ENCODE data around the gene BACE1. TPM values are rescaled to one million over a fixed set of nuclear protein-coding genes. Genes with fewer than 3 reads are reported as not detected.
"Not testable (repeated sequence)": the region's sequence is repeated elsewhere in the genome, so short reads cannot be mapped to it uniquely, and the experiment has no call there.

BACE1 gene
- total RNA-seq, 1 experiment from 2014 or later, result 9.6 TPM

- CTCF ChIA-PET, result no interaction called here
- H3K4me3 ChIP-seq, result no peak overlapping the region
- H3K9me2 ChIP-seq (ENCODE audit: insufficient read depth), result no peaks in the 10 kb centered on the region
- peaks cover 9% of the 10 kb centered on the region for H3F3A ChIP-seq (ENCODE audit: insufficient read depth, low read depth)
- H3K27ac ChIP-seq, result no peak overlapping the region
- 0 out of 2 replicates have a peak, but pooled peaks cover 6% of the 10 kb centered on the region for H4K20me1 ChIP-seq (ENCODE audit: insufficient read depth)
- H3K27me3 ChIP-seq (ENCODE audit: insufficient read depth, low read depth), result no peaks in the 10 kb centered on the region
- peaks cover 13% of the 10 kb centered on the region for H3K4me1 ChIP-seq (replicated peaks; ENCODE audit: insufficient read depth)
- no peaks in the 10 kb centered on the region for H3K36me3 ChIP-seq (ENCODE audit: low read depth)
- TF ChIP-seq CTCF (conservative IDR thresholded peaks at IDR 0.05) (no peak), EZH2 (IDR thresholded peaks at IDR 0.05; ENCODE audit: low read depth) (no peak)
- BruUV-seq (replicated peaks), result no TSS peak
- intact Hi-C loops (cut with micrococcal nuclease; ENCODE audit: unreplicated experiment), result no loop called here
- DNase-seq, result no peak
- no peak overlapping the region for H3K4me2 ChIP-seq
- H2AFZ ChIP-seq, result no peak overlapping the region
- POLR2A ChIA-PET (ENCODE audit: unreplicated experiment), result no interaction called here
- no peaks in the 10 kb centered on the region for H3K9me3 ChIP-seq (ENCODE audit: insufficient read depth, low read depth)
- 0 out of 2 replicates have a peak, but pooled peaks cover 8% of the 10 kb centered on the region for H3K79me2 ChIP-seq (ENCODE audit: low read depth)
These were observed 16.8 kb upstream of the BACE1 start for GRCh38 chr11:117332843-117333242.

- peak in 1 of 2 experiments; percentile 56 for DNase-seq
- Histone ChIP-seq H3K9me3 (ENCODE audit: insufficient read depth, low read depth) (no peaks in the 10 kb centered on the region), H2AFZ (peak overlapping the region; percentile 91), H3K4me1 (replicated peaks; ENCODE audit: insufficient read depth) (peaks cover 13% of the 10 kb centered on the region), H3K27ac (peak overlapping the region; percentile 44), H4K20me1 (ENCODE audit: insufficient read depth) (0 out of 2 replicates have a peak, but pooled peaks cover 6% of the 10 kb centered on the region), H3K79me2 (ENCODE audit: low read depth) (0 out of 2 replicates have a peak, but pooled peaks cover 8% of the 10 kb centered on the region), H3K4me3 (peak overlapping the region; percentile 75), H3F3A (ENCODE audit: insufficient read depth, low read depth) (peaks cover 13% of the 10 kb centered on the region), H3K9me2 (ENCODE audit: insufficient read depth) (no peaks in the 10 kb centered on the region), H3K27me3 (ENCODE audit: insufficient read depth, low read depth) (no peaks in the 10 kb centered on the region), H3K4me2 (peak overlapping the region; percentile 89), H3K36me3 (ENCODE audit: low read depth) (no peaks in the 10 kb centered on the region)
- intact Hi-C loops (cut with micrococcal nuclease; ENCODE audit: unreplicated experiment), result loop anchor here (2.0 kb wide), 1 partner anchor 96 kb away; the partner anchor contains the start of genes PCSK7 and RNF214
- ChIA-PET POLR2A (ENCODE audit: unreplicated experiment) (interaction anchor here (0.6 kb wide), 1 partner anchor 601 kb away, joined by 3 read pairs; the partner anchor contains the start of gene TMPRSS13), CTCF (no interaction called here)
- no peak for TF ChIP-seq CTCF (conservative IDR thresholded peaks at IDR 0.05)
- TF ChIP-seq EZH2 (IDR thresholded peaks at IDR 0.05; ENCODE audit: low read depth), result no peak
- BruUV-seq (replicated peaks), result TSS peak; percentile 50
These were observed 12.4 kb upstream of the BACE1 start for GRCh38 chr11:117328375-117329010.

GRCh38 chr11:117327567-117328374 lies 11.7 kb upstream of the BACE1 start, which contains the start of gene CEP164:
CEP164 (plus strand) TSS chr11:117327854; CDS start chr11:117338587, 10,733 bp downstream.
- peak within 1 kb of the TSS; percentile 44 for H3K27ac ChIP-seq
- H3F3A ChIP-seq (ENCODE audit: insufficient read depth, low read depth), result peaks cover 13% of the 10 kb centered on the region
- H3K9me3 ChIP-seq (ENCODE audit: insufficient read depth, low read depth), result no peaks in the 10 kb centered on the region
- H3K4me1 ChIP-seq (replicated peaks; ENCODE audit: insufficient read depth), result peaks cover 13% of the 10 kb centered on the region
- H4K20me1 ChIP-seq (ENCODE audit: insufficient read depth), result 0 out of 2 replicates have a peak, but pooled peaks cover 6% of the 10 kb centered on the region
- 0 out of 2 replicates have a peak, but pooled peaks cover 8% of the 10 kb centered on the region for H3K79me2 ChIP-seq (ENCODE audit: low read depth)
- H2AFZ ChIP-seq, result peak within 1 kb of the TSS; percentile 91
- no peak for TF ChIP-seq CTCF (conservative IDR thresholded peaks at IDR 0.05)
- no peak for TF ChIP-seq EZH2 (IDR thresholded peaks at IDR 0.05; ENCODE audit: low read depth)
- no TSS peak for BruUV-seq (replicated peaks)
- H3K36me3 ChIP-seq (ENCODE audit: low read depth), result no peaks in the 10 kb centered on the region
- peak; percentile 92 to 95 for DNase-seq
- H3K4me2 ChIP-seq, result peak within 1 kb of the TSS; percentile 89
- peak within 1 kb of the TSS; percentile 75 for H3K4me3 ChIP-seq
- intact Hi-C loops (cut with micrococcal nuclease; ENCODE audit: unreplicated experiment), result loop anchor here (2.0 kb wide), 1 partner anchor 95 kb away; the partner anchor contains the start of genes PCSK7 and RNF214
- no peaks in the 10 kb centered on the region for H3K9me2 ChIP-seq (ENCODE audit: insufficient read depth)
- ChIA-PET POLR2A (ENCODE audit: unreplicated experiment) (interaction anchor here (0.7 kb wide), 2 partner anchors 19 to 106 kb away, joined by 5 read pairs; no protein-coding TSS in a partner anchor), CTCF (no interaction called here)
- no peaks in the 10 kb centered on the region for H3K27me3 ChIP-seq (ENCODE audit: insufficient read depth, low read depth)

GRCh38 chr11:117327255-117327566 lies 11.2 kb upstream of the BACE1 start:
- POLR2A ChIA-PET (ENCODE audit: unreplicated experiment), result interaction anchor here (0.7 kb wide), 2 partner anchors 18 to 106 kb away, joined by 5 read pairs; no protein-coding TSS in a partner anchor
- H4K20me1 ChIP-seq (ENCODE audit: insufficient read depth), result not testable (repeated sequence)

More at GRCh38 chr11:117327255-117327566, 11.2 kb upstream of the BACE1 start:
- Histone ChIP-seq H3K4me2 (peak overlapping the region; percentile 89), H3K4me3 (peak overlapping the region; percentile 75), H2AFZ (peak overlapping the region; percentile 66), H3F3A (ENCODE audit: insufficient read depth, low read depth) (peaks cover 13% of the 10 kb centered on the region), H3K4me1 (replicated peaks; ENCODE audit: insufficient read depth) (peaks cover 13% of the 10 kb centered on the region)
- BruUV-seq (replicated peaks), result TSS peak; percentile 47
- H3K27ac ChIP-seq; CTCF ChIA-PET; H3K79me2 ChIP-seq (ENCODE audit: low read depth); H3K27me3 ChIP-seq (ENCODE audit: insufficient read depth, low read depth); H3K9me3 ChIP-seq (ENCODE audit: insufficient read depth, low read depth); H3K36me3 ChIP-seq (ENCODE audit: low read depth); H3K9me2 ChIP-seq (ENCODE audit: insufficient read depth); DNase-seq; intact Hi-C loops (cut with micrococcal nuclease; ENCODE audit: unreplicated experiment): not testable (repeated sequence)

Measured in PC-9 (cell line).